ENCODE measurements around the gene DENND1A.

DNA sequence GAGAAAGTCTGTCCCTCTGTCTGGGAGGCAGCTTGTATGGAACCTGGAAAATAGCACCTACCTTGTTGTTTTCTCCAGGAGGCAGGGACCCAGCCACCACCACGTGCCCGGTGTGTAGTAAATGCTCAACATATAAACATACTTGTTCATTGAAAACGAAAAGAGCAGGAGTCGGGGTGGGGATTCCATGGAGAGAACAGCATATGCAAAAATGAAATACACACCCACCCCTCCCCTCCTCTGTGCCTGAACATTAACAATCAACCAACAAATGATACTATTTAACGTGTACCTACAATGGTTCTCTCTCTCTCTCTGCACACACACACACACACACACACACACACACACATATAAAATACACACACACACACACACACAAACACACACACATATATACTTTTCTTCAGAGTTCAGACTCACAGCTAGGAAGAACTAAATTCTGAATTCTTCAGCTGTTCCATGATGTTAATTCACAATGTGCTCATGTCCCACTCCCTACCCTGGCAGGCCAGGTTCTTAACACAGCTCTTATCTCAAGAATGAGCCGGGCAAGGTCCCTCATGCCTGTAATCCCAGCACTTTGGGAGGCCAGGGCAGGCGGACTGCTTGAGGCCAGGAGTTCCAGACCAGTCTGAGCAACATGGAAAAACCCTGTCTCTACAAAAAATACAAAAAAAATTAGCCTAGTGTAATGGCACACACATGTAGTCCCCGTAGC is 16.3 kb upstream of the DENND1A start:
- TF ChIP-seq CEBPB (IDR thresholded peaks at IDR 0.05) (no peak), KDM1A (IDR thresholded peaks at IDR 0.05; ENCODE audit: low read depth) (no peak), PBX3 (IDR thresholded peaks at IDR 0.05) (no peak), RAD21 (conservative IDR thresholded peaks at IDR 0.05 in 1 of 2, IDR thresholded peaks at IDR 0.05 in 1 of 2) (no peak), NFE2L2 (conservative IDR thresholded peaks at IDR 0.05; ENCODE audit: low read length) (no peak)
- TF ChIP-seq, protein P1, sequence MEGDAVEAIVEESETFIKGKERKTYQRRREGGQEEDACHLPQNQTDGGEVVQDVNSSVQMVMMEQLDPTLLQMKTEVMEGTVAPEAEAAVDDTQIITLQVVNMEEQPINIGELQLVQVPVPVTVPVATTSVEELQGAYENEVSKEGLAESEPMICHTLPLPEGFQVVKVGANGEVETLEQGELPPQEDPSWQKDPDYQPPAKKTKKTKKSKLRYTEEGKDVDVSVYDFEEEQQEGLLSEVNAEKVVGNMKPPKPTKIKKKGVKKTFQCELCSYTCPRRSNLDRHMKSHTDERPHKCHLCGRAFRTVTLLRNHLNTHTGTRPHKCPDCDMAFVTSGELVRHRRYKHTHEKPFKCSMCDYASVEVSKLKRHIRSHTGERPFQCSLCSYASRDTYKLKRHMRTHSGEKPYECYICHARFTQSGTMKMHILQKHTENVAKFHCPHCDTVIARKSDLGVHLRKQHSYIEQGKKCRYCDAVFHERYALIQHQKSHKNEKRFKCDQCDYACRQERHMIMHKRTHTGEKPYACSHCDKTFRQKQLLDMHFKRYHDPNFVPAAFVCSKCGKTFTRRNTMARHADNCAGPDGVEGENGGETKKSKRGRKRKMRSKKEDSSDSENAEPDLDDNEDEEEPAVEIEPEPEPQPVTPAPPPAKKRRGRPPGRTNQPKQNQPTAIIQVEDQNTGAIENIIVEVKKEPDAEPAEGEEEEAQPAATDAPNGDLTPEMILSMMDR (IDR thresholded peaks at IDR 0.05), result no peak
